Measurements from ENCODE around the gene IQGAP1.
A peak's percentile ranks its signal among the peaks of the same experiment; 100 is the strongest.
"Not testable (repeated sequence)": the region's sequence is repeated elsewhere in the genome, so short reads cannot be mapped to it uniquely, and the experiment has no call there.

Gene IQGAP1

GRCh38 chr15:90345857-90346256 is 42.2 kb upstream of the IQGAP1 start:
- no peaks in the 10 kb centered on the region for H3K4me1 Mint-ChIP-seq
- no peak overlapping the region for H3K4me3 Mint-ChIP-seq
- H3K9me3 Mint-ChIP-seq, result no peaks in the 10 kb centered on the region
- DNase-seq, result no peak
- H3K27ac Mint-ChIP-seq, result no peak overlapping the region
- no peaks in the 10 kb centered on the region for H3K36me3 Mint-ChIP-seq (ENCODE audit: low read depth)
- peaks cover 23% of the 10 kb centered on the region for H3K27me3 Mint-ChIP-seq (ENCODE audit: low read depth, poor library complexity)
- TF ChIP-seq, protein P1, sequence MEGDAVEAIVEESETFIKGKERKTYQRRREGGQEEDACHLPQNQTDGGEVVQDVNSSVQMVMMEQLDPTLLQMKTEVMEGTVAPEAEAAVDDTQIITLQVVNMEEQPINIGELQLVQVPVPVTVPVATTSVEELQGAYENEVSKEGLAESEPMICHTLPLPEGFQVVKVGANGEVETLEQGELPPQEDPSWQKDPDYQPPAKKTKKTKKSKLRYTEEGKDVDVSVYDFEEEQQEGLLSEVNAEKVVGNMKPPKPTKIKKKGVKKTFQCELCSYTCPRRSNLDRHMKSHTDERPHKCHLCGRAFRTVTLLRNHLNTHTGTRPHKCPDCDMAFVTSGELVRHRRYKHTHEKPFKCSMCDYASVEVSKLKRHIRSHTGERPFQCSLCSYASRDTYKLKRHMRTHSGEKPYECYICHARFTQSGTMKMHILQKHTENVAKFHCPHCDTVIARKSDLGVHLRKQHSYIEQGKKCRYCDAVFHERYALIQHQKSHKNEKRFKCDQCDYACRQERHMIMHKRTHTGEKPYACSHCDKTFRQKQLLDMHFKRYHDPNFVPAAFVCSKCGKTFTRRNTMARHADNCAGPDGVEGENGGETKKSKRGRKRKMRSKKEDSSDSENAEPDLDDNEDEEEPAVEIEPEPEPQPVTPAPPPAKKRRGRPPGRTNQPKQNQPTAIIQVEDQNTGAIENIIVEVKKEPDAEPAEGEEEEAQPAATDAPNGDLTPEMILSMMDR (IDR thresholded peaks at IDR 0.05), result no peak

GRCh38 chr15:90347431-90348065 is 40.5 kb upstream of the IQGAP1 start:
- H3K27ac Mint-ChIP-seq; H3K4me1 Mint-ChIP-seq; DNase-seq; H3K4me3 Mint-ChIP-seq; H3K36me3 Mint-ChIP-seq (ENCODE audit: low read depth); H3K9me3 Mint-ChIP-seq: not testable (repeated sequence)
- peaks cover 27% of the 10 kb centered on the region for H3K27me3 Mint-ChIP-seq (ENCODE audit: low read depth, poor library complexity)

DNA sequence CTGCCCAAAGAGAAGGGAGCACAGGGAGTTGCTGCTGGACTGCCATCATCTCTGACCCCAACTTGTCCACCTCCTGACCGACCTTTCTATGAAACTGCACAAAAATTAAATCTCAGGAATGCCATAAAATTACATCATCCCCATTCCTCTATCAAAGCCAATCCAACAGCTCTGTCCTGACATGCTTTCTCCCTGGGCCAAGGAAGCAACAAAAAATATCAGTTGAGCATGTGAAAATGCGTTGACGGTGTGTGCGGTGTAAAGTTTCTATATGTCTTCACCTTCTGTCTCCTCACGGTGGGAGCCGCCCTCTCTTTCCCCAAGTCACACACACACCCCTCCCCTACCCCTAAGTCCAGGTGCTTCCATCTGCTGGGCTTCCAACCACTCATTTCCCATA is 39.6 kb upstream of the IQGAP1 start:
- no peak overlapping the region for H3K4me3 Mint-ChIP-seq
- TF ChIP-seq, protein P1 (IDR thresholded peaks at IDR 0.05), result no peak
- DNase-seq, result no peak
- no peak overlapping the region for H3K27ac Mint-ChIP-seq
- no peaks in the 10 kb centered on the region for H3K36me3 Mint-ChIP-seq (ENCODE audit: low read depth)
- H3K27me3 Mint-ChIP-seq (ENCODE audit: low read depth, poor library complexity), result peaks cover 26% of the 10 kb centered on the region
- peaks cover 5% of the 10 kb centered on the region for H3K4me1 Mint-ChIP-seq
- H3K9me3 Mint-ChIP-seq, result no peaks in the 10 kb centered on the region

- no peak overlapping the region for H3K4me3 Mint-ChIP-seq
- H3K27ac Mint-ChIP-seq, result no peak overlapping the region
- no peaks in the 10 kb centered on the region for H3K36me3 Mint-ChIP-seq (ENCODE audit: low read depth)
- no peaks in the 10 kb centered on the region for H3K9me3 Mint-ChIP-seq
- DNase-seq, result no peak
- peaks cover 21% of the 10 kb centered on the region for H3K27me3 Mint-ChIP-seq (ENCODE audit: low read depth, poor library complexity)
- H3K4me1 Mint-ChIP-seq, result peaks cover 5% of the 10 kb centered on the region
- TF ChIP-seq, protein P1 (IDR thresholded peaks at IDR 0.05), result no peak
These were observed 39.0 kb upstream of the IQGAP1 start for GRCh38 chr15:90349072-90349471.

- Mint-ChIP-seq H3K4me1 (peaks cover 5% of the 10 kb centered on the region), H3K4me3 (no peak overlapping the region), H3K36me3 (ENCODE audit: low read depth) (no peaks in the 10 kb centered on the region), H3K27me3 (ENCODE audit: low read depth, poor library complexity) (peaks cover 21% of the 10 kb centered on the region), H3K9me3 (no peaks in the 10 kb centered on the region), H3K27ac (no peak overlapping the region)
- TF ChIP-seq, protein P1 (IDR thresholded peaks at IDR 0.05), result no peak
- DNase-seq, result no peak
These were observed 38.2 kb upstream of the IQGAP1 start for GRCh38 chr15:90349821-90350220.

- peaks cover 5% of the 10 kb centered on the region for H3K4me1 Mint-ChIP-seq
- H3K27me3 Mint-ChIP-seq (ENCODE audit: low read depth, poor library complexity), result peaks cover 20% of the 10 kb centered on the region
- TF ChIP-seq, protein P1 (IDR thresholded peaks at IDR 0.05), result no peak
- H3K36me3 Mint-ChIP-seq (ENCODE audit: low read depth), result peaks cover 5% of the 10 kb centered on the region
- H3K4me3 Mint-ChIP-seq, result peak overlapping the region; percentile 89
- no peaks in the 10 kb centered on the region for H3K9me3 Mint-ChIP-seq
- H3K27ac Mint-ChIP-seq, result no peak overlapping the region
- no peak for DNase-seq
These were observed 36.4 kb upstream of the IQGAP1 start for GRCh38 chr15:90351479-90352106.
